NB4 (cell line): ENCODE data around the gene SLC16A10.

Experiments used
- DNase-seq: peaks from one replicate; pipeline ENCODE4 v3.0.0; 2010; ENCODE audit warnings: low read depth
- H3K4me3 ChIP-seq: one replicate; pipeline ENCODE4 v1.5.1; 2011; ENCODE audit warnings: mild to moderate bottlenecking, low read depth, low read length, moderate library complexity
- CTCF ChIP-seq: IDR thresholded peaks from one replicate; pipeline ENCODE4 v1.5.1; 2012; ENCODE audit warnings: low read depth, low read length
- MAX ChIP-seq: IDR thresholded peaks from 2 replicates; pipeline ENCODE4 v1.6.1; 2011; ENCODE audit warnings: low read depth, low read length
- MYC ChIP-seq: IDR thresholded peaks from 2 replicates; pipeline ENCODE4 v1.6.1; 2011; ENCODE audit warnings: low read depth, low read length
- POLR2A ChIP-seq: IDR thresholded peaks from 2 replicates; pipeline ENCODE4 v1.6.1; 2011; ENCODE audit warnings: mild to moderate bottlenecking; ENCODE audit not compliant: insufficient read length; ENCODE audit errors: extremely low read depth

Gene SLC16A10

GRCh38 chr6:111176038-111176759 lies 88.9 kb downstream of the SLC16A10 start:
- no peak for TF ChIP-seq CTCF
- TF ChIP-seq MAX = no peak
- no peak for TF ChIP-seq MYC
- TF ChIP-seq POLR2A = no peak
- no peak overlapping the region for H3K4me3 ChIP-seq
- no peak for DNase-seq

GRCh38 chr6:111176760-111177099 lies 89.4 kb downstream of the SLC16A10 start:
- TF ChIP-seq CTCF (no peak), MYC (no peak), POLR2A (no peak), MAX (no peak)
- DNase-seq = no peak
- H3K4me3 ChIP-seq = no peak overlapping the region

- no peak overlapping the region for H3K4me3 ChIP-seq
- TF ChIP-seq POLR2A (no peak), MYC (no peak)
- DNase-seq = no peak
Observed at GRCh38 chr6:111177131-111177530, 89.8 kb downstream of the SLC16A10 start.

- TF ChIP-seq MYC (no peak), CTCF (no peak), POLR2A (no peak), MAX (no peak)
- DNase-seq = no peak
- no peak overlapping the region for H3K4me3 ChIP-seq
Observed at GRCh38 chr6:111183702-111184517, 96.6 kb downstream of the SLC16A10 start.

- TF ChIP-seq MYC (no peak), CTCF (no peak), MAX (no peak), POLR2A (no peak)
- DNase-seq = peak; percentile 26
- no peak overlapping the region for H3K4me3 ChIP-seq
Observed at GRCh38 chr6:111184827-111185532, 97.7 kb downstream of the SLC16A10 start.

- TF ChIP-seq CTCF = no peak
- no peak for TF ChIP-seq MAX
- TF ChIP-seq POLR2A = no peak
- TF ChIP-seq MYC = no peak
- DNase-seq = no peak
- no peak overlapping the region for H3K4me3 ChIP-seq
Observed at GRCh38 chr6:111185954-111186353, 98.7 kb downstream of the SLC16A10 start.
